HCT116 (cell line): ENCODE data around the gene BTNL3.

ENCODE experiments used
- EZH2 ChIP-seq: fragments of 200-600 bp; sonication (generic); IDR thresholded peaks from 2 replicates; pipeline ENCODE4 v1.6.1; 2017; ENCODE audit warnings: antibody characterized with exemption, mixed run types
- POLR2AphosphoS5 ChIP-seq: IDR thresholded peaks from 2 replicates; pipeline ENCODE4 v1.6.1; 2011; ENCODE audit warnings: mild to moderate bottlenecking, low read depth, low read length, moderate library complexity

DNA sequence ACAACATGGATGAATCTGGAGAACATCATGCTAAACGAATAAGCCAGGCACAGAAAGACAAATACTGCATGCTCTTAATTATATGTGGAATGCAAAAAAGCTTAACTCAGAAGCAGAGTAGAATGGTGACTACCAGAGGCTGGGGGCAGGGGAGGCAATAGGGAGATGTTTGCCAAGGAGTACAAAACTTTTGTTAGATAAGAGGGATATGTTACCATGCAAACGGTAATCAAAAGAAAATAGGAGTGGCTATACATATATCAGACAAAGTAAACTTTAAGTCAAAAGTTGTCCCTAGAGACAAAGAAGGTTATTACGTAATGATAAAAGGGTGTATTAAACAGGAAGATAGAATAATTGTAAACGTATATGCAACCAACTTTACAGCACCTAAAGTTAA lies 17.8 kb upstream of the BTNL3 start:
- TF ChIP-seq EZH2 (no peak), POLR2AphosphoS5 (no peak)
